ENCODE measurements around the gene SLC9A9.

The SLC9A9 gene

GRCh38 chr3:143228405-143228804, 619.9 kb downstream of the SLC9A9 start:
- DNase-seq: no peak

- DNase-seq: peak; percentile 17
Measured at GRCh38 chr3:143226678-143227291, 621.5 kb downstream of the SLC9A9 start.

- peak; percentile 26 for DNase-seq
Measured at GRCh38 chr3:143224716-143225115, 623.6 kb downstream of the SLC9A9 start.

GRCh38 chr3:143222981-143223380, 625.3 kb downstream of the SLC9A9 start:
- no peak for DNase-seq

- DNase-seq: no peak
Measured at GRCh38 chr3:143222505-143222904, 625.8 kb downstream of the SLC9A9 start.

- DNase-seq: no peak
Measured at GRCh38 chr3:143221446-143221845, 626.8 kb downstream of the SLC9A9 start.

- no peak for DNase-seq
Measured at GRCh38 chr3:143220741-143221140, 627.5 kb downstream of the SLC9A9 start.

- no peak for DNase-seq
Measured at GRCh38 chr3:143218166-143218835, 630.0 kb downstream of the SLC9A9 start.

GRCh38 chr3:143217283-143217682, 631.0 kb downstream of the SLC9A9 start:
- no peak for DNase-seq

GRCh38 chr3:143216709-143217182, 631.5 kb downstream of the SLC9A9 start:
- DNase-seq: no peak
